HG03095 (cell line): ENCODE measurements around the gene SFMBT2.

ENCODE experiments used
- ATAC-seq: cut with Tn5 transposase; IDR thresholded peaks from one replicate; pipeline ENCODE4 v1.9.1; 2021; ENCODE audit warnings: moderate library complexity; ENCODE audit not compliant: unreplicated experiment

SFMBT2 gene

DNA sequence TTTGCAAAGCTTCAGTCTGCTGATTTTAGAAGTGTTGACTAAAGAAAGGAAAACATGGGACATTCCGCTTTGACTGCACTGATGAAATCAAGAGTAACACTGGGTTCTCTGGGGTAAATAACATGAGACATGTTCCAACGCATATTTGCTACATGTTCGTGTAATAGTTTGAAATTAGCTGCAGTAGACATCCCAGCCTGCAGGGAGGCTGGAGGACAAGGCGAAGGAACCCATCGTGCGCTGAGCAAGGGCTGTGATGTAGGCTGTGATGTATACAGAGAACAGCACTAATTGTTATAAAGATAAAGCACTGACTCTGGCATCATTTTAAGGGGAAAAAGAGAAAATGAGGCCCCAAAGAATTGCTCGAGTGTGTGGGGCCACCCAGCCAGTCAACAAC lies 40.3 kb downstream of the SFMBT2 start:
- no peak for ATAC-seq

DNA sequence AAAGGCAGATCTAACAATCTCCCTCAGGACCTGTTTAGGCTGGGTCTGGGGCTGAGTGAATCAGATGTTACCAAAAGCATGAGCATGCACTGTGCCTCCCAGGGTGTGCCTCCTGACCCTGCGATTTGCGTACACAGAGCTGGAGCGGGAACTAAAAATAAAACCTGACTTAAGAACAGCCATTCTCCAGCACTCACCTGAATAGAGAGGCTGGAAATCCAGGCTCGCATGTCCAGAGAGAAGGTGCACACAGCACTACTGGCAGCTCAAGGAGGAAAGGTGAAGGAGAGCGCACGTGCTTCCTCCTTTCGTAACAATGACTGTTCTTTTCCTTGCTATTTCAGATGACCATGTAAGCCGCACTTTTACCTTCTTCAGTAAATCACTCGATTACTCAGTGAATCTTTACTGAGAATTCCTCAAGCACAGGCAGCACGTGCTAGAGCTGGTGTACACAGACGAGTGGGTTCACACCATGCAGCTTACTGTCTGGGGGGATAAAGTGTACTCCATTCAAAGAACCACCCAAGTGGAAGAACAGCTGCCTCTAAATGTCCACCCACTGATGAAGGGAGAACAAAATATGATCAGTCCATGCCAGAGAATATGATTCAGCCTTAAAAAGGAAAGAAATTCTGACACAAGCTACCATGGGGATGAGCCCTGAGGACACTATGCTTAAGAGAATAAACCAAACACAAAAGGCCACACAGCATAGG lies 45.6 kb downstream of the SFMBT2 start:
- no peak for ATAC-seq

DNA sequence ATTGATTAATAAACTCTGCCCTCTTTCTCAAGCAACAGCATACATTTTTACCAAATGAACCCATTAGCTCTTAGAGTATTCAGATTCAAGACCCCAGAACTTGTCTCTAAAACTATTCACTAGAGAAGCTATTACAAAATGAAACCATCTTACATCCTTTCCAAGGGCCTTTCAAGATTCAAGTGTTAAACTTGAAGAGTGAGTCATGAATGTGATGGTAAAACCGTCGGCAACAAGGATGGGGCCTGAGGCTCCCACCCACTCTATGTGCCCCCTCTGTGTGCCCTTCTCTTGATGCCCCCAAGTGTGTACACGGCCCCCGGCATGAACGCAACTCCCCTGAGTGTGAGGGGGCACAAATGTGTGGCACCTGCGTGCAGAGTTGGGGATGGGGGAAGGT lies 46.4 kb downstream of the SFMBT2 start:
- no peak for ATAC-seq

DNA sequence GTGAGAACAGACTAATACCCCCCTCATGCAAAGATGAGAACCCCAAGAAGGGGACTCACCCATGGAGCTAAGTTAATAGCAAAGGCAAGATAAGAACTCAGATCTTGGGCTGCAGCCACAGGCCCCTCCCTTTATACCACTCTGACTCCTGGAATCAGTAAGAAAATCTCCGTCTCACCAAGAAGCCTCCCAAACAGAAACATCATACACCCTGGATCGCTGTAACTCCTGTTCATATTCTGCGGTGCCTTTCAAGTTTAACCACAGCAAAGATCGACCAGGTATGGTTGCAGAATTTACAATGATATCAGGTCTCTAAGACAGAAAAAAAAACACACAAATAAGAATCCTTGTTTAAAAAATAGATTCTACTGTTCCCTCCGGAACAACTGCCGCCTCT lies 47.1 kb downstream of the SFMBT2 start:
- ATAC-seq: no peak

DNA sequence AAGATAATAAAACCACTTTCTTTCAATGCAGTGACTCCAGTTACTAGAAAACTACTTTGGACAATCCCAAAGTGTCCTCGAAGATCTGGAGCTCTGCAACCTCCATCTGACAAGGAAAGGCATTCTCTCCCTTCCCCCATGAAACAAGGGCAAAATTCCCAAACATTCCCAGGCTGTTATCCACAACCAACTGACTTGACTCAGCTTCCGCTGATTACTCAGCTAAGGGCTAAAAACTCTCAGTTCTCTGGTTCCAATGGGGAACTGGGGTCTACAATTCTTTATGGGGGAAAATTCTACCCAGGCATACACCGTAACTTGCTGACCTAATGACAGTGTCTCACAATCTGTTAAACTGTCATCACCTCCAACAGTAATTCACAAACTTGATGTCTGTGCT lies 48.4 kb downstream of the SFMBT2 start:
- ATAC-seq: no peak

DNA sequence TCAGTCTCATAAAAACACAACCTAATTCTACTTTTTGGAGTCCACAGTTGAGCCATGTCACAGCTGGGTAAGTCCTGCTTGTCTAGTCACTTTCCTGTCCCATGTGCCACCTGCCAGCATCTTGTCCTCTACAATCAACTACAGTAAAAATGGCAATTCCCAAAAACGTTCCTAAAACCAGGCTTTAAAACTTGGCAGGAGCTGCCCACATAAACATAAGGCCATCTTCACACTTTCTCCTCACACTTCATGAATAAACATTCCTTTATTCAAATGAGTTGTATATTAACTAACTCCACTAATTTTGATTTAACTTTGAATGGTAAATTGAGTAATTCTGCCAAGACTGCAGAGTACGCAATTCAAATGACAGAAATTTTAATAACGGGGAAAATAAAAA lies 49.5 kb downstream of the SFMBT2 start:
- no peak for ATAC-seq

DNA sequence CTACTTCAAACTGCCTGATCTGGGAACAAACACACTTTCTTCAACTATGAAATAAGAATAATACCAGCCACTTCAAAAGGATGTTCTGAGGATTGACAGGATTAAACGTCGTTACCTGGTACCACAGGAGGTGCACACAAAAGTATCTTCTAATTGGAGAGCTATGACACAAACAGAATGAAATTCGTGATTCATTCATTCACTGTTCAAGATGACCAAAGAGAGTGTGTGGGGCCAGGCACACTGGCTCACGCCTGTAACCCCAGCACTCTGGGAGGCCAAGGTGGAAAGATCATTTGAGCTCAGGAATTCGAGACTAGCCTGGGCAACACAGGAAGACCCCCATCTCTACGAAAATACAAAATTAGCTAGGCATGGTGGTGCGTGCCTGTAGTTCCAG lies 50.9 kb downstream of the SFMBT2 start:
- ATAC-seq: no peak

DNA sequence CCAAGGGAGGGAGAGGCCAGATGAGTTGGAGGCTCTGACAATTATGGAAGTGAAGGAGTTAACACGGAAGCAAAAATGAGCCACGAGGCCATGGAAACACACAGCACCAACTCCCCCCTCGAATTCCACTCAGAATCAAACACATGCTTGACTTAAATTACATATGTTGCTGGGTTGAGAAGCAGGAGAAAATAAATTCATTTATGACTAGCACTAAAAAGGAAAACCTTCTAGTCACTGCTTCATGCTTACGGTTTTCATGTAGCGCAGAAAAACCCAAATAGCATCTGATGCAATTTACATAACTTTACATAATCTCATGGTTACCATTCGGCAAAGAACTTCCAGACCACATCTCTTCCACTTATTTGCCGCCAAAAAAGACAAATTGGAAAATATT lies 51.5 kb downstream of the SFMBT2 start:
- no peak for ATAC-seq

DNA sequence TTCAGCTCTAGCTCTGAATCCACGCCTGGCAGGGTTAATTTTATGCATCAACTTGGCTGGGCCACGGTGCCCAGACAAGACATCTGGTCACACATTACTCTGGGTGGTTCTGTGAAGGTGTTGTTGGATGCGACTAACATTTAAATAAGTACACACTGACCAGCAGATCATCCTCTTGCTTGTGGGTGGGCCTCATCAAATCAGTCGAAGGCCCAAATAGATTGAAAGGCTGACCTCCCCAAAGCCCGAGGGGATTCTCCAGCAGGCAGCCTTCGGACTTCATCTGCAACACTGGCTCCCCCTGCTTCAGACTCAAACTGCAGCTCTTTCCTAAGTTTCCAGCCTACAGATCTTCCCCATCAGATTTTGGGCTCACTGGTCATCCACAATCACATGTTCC lies 53.6 kb downstream of the SFMBT2 start:
- ATAC-seq: no peak

DNA sequence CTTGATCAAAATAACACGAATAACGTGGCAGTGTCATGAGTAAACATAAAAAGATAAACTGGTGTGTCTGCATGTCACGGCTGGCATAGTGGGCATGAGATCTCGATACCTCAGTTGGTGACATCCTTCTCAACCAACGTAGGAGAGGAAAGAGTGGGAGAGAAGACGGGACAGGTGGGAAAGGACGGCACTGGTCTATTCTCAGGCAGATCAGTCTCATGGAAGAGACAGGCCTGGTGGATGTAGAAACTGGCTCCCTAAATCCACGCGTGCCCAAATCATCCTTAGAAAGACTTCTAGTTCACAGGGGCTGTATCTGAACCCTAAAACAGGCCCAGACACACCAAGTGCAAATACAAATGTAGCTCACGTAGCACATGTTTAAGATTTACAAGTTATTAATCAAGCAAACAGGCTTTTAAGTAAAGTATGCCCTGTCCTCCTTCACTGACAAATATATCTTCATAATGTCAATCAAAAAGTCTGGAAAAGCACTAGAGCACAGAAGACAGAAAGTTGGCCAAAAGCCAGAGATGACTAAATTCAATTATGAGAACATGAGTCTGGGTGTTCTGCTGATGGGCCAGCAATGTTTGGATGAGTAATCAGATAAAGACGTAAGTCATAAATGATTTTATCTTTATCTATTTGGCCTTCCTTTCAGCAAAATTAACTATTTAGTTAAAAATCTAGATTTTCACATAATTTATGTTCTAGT lies 56.3 kb downstream of the SFMBT2 start:
- ATAC-seq: no peak

DNA sequence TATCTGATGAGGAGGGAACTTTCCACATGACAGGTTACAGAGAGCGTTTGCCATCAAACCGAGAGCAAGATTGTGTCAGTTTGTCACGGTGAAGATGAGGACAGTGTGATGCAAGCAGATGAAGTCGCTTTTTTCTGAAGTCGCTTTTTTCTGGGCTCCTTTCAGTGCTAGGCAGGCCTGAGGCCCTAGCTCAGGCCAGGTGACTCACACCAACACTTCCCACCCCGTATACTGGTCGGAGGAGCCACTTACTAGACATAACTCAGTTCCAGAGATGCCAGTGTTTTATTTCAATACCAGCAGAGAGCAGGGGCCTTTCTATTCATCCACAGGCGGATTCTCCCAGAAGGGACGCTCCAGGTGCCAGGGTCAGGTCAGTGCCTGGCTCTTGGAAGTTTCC lies 58.9 kb downstream of the SFMBT2 start:
- no peak for ATAC-seq

DNA sequence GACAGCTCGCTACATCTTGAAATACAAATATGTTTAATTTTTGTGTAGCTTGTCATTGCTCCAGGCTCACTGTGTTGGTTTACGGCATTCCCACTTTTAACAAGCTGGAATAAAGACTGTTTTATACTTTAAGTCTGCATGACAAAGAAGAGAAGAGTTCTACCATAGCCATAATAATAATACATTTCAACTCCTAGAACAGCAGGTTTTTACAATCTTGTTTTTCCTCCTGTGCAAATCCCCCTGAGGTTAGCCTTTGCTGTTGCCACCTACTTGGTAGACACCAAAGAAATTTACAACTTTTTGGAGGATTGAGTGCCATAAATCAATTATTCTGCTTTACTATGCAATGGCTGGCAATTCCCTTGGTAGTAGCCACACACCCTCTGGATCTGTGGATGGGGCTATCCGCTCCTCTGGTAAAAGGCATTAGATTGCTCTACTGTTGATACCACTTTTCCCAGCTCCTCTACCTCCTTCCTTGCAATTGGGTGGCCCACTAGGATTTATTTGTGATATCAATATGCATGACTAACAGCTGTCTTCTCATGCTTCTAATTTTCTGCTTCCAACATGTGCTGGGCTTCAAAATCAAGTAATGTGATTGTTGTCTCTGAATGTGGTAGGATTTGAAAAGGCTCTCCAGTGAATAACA lies 60.2 kb downstream of the SFMBT2 start:
- ATAC-seq: no peak

DNA sequence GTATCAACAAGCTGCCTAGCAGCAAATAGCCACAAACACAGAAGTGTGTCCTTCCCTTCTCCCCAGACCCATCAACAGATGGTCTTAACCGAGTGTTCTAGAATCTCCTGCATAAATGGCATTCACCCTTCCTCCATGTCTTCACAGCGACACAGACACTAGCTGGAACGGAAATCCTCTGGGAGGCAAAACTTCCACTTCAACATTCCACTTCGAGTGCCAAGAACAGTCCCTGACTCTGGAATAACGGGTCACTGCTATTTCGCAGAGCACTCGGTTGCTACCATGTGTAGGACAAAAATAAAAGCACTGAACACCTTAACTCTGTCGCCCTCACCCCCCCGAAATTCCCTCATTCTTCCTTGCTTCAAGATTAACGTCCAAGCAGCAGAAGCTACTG lies 65.1 kb downstream of the SFMBT2 start:
- no peak for ATAC-seq

DNA sequence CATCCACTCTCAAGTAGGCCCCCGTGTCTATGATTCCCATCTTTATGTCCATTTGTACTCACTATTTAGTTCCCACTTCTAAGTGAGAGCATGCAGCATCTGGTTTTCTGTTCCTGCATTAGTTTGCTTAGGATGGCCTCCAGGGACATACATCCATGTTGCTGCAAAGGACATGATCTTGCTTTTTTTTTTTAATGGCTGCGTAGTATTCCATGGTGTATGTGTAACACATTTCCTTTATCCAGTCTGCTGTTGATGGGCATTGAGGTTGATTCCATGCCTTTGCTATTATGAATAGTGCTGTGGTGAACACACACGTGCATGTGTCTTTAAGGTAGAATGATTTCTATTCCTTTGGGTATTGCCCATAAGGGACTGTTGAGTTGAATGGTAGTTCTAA lies 67.8 kb downstream of the SFMBT2 start:
- ATAC-seq: no peak

DNA sequence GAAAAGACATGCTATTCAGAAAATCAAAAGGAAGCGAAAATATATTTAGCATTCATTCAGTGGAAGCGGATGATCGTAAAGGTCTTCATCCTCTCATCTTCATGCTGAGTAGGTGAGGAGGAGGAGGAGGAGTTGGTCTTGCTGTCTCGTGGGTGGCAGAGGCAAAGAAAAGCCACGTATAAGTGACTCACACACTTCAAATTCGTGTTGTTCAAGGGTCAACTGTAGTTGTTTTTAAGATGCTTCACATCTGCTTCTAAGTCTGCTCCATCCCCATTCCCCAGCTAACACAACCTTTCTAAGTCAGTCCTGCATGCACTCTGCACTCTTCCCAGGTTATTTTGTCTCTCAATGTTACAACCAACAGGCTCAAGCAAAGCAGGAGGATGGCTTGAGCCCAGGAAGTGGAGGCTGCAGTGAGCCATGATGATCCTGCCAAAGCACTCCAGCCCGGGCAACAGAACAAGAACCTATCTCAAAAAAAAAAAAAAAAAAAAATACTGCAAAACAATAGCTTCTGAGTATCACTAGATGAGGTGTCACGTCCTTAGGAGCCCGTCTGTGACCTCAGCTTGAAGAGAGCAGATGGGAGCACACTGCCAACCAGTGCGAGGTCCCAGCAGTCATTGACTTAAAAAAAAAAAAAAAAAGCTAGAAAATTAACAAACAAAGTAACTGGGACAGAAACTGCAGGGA lies 70.5 kb downstream of the SFMBT2 start:
- ATAC-seq: no peak

DNA sequence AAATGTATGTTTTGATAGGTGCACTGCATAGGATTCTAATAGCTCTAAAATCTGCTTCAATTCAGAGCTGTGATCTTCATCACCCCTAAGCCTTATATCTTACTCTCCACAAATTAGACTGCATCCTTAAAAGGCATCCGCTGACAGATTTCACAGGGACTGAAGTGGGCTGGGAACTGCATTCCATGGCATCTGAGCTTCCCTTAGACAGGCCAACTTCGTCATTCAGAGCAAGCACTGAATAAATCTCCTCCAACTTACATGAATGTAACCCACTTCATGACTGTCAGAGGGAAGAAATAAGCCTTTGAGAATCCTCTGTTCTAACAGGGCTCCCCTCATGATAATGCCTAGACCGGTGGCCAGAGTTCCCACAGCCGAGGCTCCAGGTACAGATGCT lies 71.3 kb downstream of the SFMBT2 start:
- ATAC-seq: no peak

DNA sequence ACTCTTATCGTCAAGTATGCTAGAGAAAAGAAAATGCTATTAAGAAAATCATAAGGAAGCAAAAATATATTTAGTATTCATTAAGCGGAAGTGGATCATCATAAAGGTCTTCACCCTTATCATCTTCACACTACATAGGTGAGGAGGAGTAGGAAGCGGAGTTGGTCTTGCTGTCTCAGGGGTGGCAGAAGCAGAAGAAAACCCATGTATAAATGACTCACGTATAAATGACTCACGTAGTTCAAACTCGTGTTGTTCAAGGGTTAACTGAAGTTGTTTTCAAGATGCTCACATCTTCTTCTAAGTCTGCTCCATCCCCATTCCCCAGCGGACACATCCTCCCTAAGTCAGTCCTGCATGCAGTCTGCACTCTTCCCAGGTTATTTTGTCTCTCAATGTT lies 72.4 kb downstream of the SFMBT2 start:
- no peak for ATAC-seq

DNA sequence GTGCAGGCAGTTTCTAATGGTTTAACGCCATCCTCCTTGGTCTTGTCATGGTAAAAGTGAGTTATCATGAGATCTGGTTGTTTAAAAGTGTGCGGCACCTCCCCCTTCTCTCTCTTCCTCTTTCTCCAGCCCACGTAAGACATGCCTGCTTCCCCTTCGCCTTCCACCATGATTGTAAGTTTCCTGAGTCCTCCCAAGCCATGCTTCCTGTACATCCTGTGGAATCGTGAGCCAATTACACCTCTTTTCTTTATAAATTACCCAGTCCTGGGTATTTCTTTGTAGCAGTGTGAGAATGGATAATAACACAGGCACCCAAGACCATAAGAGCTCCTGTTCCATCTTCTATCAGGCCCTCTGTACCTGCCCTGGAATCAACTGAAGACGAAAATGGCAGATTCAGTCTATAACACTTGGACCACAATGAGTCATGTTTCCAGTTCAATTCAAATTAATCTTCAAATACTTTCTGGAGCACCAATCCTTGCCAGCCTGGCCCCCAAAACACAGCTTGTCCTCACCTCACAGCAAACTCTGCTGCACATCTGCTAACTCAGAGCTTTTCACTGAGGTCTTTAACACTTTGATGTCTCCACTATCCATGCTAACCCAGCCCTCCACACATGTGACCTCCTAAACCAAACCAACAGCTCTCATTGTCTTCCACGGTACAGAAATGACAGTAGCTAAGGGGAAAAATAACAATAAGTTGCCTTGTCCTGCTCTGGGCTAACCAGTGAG lies 73.2 kb downstream of the SFMBT2 start:
- peak; percentile 81 for ATAC-seq

DNA sequence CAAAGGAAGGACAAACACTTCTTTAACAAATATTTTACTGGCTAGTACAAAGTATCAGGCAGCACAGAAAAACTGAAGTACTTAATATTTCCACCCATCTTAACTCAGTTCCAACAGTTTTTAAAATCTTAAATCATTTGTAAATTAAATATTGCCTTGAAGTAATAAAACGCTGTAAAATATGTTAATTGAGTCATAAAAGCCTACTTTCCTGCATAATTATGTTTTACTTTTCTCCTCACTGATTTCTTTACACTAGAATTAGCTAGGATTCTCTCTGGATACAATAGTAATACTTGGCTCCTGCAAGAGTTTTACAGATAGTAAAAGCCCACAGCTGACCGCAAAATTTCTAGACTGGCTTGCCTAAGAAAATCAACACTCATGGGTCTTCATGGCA lies 74.9 kb downstream of the SFMBT2 start:
- no peak for ATAC-seq

DNA sequence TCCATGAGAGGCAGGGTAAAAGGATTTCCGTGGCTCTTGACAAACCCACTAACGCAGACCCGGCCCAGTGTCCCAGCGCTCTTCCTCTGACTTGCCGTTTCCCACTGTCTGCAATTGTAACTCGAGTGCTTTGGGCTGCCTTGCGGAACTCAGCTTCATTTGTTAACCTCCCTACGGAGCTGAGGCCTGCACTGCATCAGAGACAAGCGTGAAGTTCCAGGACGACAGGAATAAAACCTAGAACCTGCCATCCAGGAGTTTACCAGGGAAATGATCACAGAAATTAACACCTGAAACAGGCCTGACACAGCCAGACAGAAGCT lies 76.2 kb downstream of the SFMBT2 start:
- no peak for ATAC-seq

DNA sequence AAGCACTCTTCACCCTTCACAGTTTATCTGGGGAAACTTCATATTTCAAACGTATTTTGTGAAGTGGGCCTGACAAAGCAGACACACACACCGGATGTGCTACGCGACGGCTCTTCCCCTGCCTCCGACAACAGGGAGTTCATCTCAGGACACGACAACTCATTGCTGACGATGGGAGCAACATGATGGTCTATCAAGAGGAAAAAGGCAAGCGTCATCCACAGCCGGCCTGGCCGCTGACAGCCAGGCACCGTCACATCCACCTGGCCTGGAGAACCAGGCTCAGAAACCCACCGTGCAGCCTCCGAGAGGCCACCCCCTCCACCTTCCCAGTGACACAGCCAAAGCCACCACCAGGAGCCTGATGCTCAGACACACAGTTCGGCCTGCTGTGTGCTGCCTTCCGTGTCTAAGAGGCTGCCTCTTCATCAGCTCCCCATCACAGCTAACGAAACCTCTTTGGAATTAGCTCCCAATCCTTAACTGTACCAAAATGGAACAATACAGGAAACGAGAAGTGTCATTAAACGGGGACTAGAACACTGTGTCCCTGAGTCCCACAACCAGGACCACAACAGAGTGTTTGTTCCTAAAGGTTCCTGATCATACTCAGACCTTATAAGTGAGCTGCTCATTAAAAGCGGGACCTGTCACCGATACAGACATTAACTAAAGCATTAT lies 76.7 kb downstream of the SFMBT2 start:
- no peak for ATAC-seq
